PFSK-1 (cell line): Measurements from ENCODE around the gene UCP2.

Source experiments
- POLR2AphosphoS5 ChIP-seq: IDR thresholded peaks from 2 replicates; pipeline ENCODE4 v1.6.1; 2012; ENCODE audit warnings: low read depth, mild to moderate bottlenecking, control low read depth, low read length, moderate library complexity
- SIN3A ChIP-seq: IDR thresholded peaks from 2 replicates; pipeline ENCODE4 v1.6.1; 2012; ENCODE audit warnings: mild to moderate bottlenecking, low read length, moderate library complexity, borderline replicate concordance; ENCODE audit not compliant: insufficient read depth
- TAF1 ChIP-seq: IDR thresholded peaks from 2 replicates; pipeline ENCODE4 v1.6.1; 2012; ENCODE audit warnings: low read length, control low read depth, borderline replicate concordance; ENCODE audit not compliant: insufficient read depth
- TF ChIP-seq, protein P1 (sequence below), 2 experiments: IDR thresholded peaks; 2 replicates each; pipeline versions ENCODE4 v1.6.1 to v1.8.0; 2011 to 2012; ENCODE audit warnings: low read depth in 2 of 2, low read length in 2 of 2, control low read depth in 1 of 2, inconsistent platforms in 1 of 2, mild to moderate bottlenecking in 1 of 2, moderate library complexity in 1 of 2; ENCODE audit not compliant: insufficient read depth in 1 of 2

GRCh38 chr11:73982990-73983740 lies 522 bp upstream of the UCP2 start:
- TF ChIP-seq SIN3A (no peak), POLR2AphosphoS5 (no peak), TAF1 (no peak)
- TF ChIP-seq, protein P1, sequence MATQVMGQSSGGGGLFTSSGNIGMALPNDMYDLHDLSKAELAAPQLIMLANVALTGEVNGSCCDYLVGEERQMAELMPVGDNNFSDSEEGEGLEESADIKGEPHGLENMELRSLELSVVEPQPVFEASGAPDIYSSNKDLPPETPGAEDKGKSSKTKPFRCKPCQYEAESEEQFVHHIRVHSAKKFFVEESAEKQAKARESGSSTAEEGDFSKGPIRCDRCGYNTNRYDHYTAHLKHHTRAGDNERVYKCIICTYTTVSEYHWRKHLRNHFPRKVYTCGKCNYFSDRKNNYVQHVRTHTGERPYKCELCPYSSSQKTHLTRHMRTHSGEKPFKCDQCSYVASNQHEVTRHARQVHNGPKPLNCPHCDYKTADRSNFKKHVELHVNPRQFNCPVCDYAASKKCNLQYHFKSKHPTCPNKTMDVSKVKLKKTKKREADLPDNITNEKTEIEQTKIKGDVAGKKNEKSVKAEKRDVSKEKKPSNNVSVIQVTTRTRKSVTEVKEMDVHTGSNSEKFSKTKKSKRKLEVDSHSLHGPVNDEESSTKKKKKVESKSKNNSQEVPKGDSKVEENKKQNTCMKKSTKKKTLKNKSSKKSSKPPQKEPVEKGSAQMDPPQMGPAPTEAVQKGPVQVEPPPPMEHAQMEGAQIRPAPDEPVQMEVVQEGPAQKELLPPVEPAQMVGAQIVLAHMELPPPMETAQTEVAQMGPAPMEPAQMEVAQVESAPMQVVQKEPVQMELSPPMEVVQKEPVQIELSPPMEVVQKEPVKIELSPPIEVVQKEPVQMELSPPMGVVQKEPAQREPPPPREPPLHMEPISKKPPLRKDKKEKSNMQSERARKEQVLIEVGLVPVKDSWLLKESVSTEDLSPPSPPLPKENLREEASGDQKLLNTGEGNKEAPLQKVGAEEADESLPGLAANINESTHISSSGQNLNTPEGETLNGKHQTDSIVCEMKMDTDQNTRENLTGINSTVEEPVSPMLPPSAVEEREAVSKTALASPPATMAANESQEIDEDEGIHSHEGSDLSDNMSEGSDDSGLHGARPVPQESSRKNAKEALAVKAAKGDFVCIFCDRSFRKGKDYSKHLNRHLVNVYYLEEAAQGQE (IDR thresholded peaks at IDR 0.05; ENCODE audit: insufficient read depth in 1 of 2, low read depth in 2 of 2, low read length in 2 of 2), result no peak
